Measurements from ENCODE around the gene CCL28.

DNA sequence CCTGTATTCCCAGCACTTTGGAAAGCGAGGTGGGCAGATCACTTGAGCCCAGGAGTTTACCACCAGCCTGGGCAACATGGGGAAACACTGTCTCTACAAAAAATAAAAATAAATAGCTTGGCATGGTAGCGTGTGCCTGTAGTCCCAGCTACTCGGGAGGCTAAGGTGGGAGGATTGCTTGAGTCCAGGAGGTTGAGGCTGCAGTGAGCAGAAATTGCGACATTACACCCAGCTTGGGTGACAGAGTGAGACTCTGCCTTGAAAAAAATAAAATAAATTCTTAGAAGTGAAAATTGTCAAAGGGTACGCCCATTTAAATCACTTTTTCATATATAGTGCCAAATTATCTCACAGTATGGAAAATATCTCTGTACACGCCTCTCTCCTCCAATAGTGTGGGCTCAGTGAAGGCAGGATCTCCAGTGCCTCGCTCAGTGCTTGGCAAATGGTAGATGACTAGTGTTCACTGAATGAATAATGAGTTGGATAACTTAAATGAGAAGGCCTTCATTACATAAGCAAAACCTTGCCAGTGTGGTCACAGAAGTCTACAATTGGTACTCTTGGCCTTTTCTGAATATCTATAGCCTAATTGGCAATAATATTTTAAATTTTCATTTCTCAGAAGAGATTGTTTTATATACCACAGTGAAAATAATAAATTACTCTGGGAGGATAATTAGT lies 9.4 kb upstream of the CCL28 start:
- TF ChIP-seq, protein P1, sequence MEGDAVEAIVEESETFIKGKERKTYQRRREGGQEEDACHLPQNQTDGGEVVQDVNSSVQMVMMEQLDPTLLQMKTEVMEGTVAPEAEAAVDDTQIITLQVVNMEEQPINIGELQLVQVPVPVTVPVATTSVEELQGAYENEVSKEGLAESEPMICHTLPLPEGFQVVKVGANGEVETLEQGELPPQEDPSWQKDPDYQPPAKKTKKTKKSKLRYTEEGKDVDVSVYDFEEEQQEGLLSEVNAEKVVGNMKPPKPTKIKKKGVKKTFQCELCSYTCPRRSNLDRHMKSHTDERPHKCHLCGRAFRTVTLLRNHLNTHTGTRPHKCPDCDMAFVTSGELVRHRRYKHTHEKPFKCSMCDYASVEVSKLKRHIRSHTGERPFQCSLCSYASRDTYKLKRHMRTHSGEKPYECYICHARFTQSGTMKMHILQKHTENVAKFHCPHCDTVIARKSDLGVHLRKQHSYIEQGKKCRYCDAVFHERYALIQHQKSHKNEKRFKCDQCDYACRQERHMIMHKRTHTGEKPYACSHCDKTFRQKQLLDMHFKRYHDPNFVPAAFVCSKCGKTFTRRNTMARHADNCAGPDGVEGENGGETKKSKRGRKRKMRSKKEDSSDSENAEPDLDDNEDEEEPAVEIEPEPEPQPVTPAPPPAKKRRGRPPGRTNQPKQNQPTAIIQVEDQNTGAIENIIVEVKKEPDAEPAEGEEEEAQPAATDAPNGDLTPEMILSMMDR (IDR thresholded peaks at IDR 0.05; ENCODE audit: low read depth, low read length, poor library complexity, severe bottlenecking): no peak
- no peak for TF ChIP-seq EZH2phosphoT487 (IDR thresholded peaks at IDR 0.05; ENCODE audit: borderline replicate concordance, low read length)
